HEK293T (cell line): ENCODE measurements around the gene HAS3.

Source experiments
- CTCF ChIA-PET: fragments of 350-600 bp; formaldehyde crosslinking; extraction: SDS; loops from one replicate; lab custom pipeline; 2021; ENCODE audit warnings: antibody characterized with exemption, inconsistent platforms; lab: Yijun Ruan, JAX
- POLR2A ChIA-PET: fragments of 350-600 bp; formaldehyde crosslinking; extraction: SDS; loops from one replicate; lab custom pipeline; 2020; ENCODE audit warnings: antibody characterized with exemption, inconsistent platforms; lab: Yijun Ruan, JAX
- DNase-seq: peaks from one replicate; pipeline ENCODE4 v3.0.0; 2012; ENCODE audit warnings: mixed read lengths; ENCODE audit errors: extremely low spot score
- ARNT ChIP-seq: fragments of 450-650 bp; IDR thresholded peaks from 2 replicates; pipeline ENCODE4 v1.6.1; 2017; ENCODE audit warnings: mild to moderate bottlenecking
- BHLHE40 ChIP-seq: fragments of 450-650 bp; IDR thresholded peaks from 2 replicates; pipeline ENCODE4 v1.6.1; 2016; ENCODE audit warnings: mild to moderate bottlenecking, moderate library complexity, borderline replicate concordance
- CTBP1 ChIP-seq: fragments of 450-650 bp; IDR thresholded peaks from 2 replicates; pipeline ENCODE4 v1.6.1; 2016; ENCODE audit warnings: borderline replicate concordance
- ELF4 ChIP-seq: fragments of 450-650 bp; IDR thresholded peaks from 2 replicates; pipeline ENCODE4 v1.6.1; 2017; ENCODE audit warnings: antibody characterized with exemption
- FOXA1 ChIP-seq: fragments of 450-650 bp; IDR thresholded peaks from 2 replicates; pipeline ENCODE4 v1.6.1; 2016; ENCODE audit warnings: mild to moderate bottlenecking
- FOXK2 ChIP-seq: fragments of 450-650 bp; IDR thresholded peaks from 2 replicates; pipeline ENCODE4 v1.6.1; 2016; ENCODE audit warnings: mild to moderate bottlenecking
- FOXM1 ChIP-seq: fragments of 450-650 bp; IDR thresholded peaks from 2 replicates; pipeline ENCODE4 v1.6.1; 2017; ENCODE audit warnings: mild to moderate bottlenecking, borderline replicate concordance
- HDGF ChIP-seq: fragments of 450-650 bp; IDR thresholded peaks from 2 replicates; pipeline ENCODE4 v1.6.1; 2017; ENCODE audit warnings: antibody characterized with exemption, borderline replicate concordance
- L3MBTL2 ChIP-seq: fragments of 450-650 bp; conservative IDR thresholded peaks from 2 replicates; pipeline ENCODE4 v1.6.1; 2016; ENCODE audit warnings: mild to moderate bottlenecking
- LEF1 ChIP-seq: fragments of 450-650 bp; IDR thresholded peaks from 2 replicates; pipeline ENCODE4 v1.6.1; 2017; ENCODE audit warnings: mild to moderate bottlenecking, borderline replicate concordance
- NFRKB ChIP-seq: fragments of 450-650 bp; IDR thresholded peaks from 2 replicates; pipeline ENCODE4 v1.6.1; 2016; ENCODE audit warnings: mild to moderate bottlenecking, moderate library complexity
- SP1 ChIP-seq: fragments of 450-650 bp; IDR thresholded peaks from 2 replicates; pipeline ENCODE4 v1.6.1; 2017
- SUZ12 ChIP-seq: fragments of 450-650 bp; IDR thresholded peaks from 2 replicates; pipeline ENCODE4 v1.6.1; 2016; ENCODE audit warnings: mild to moderate bottlenecking
- TARDBP ChIP-seq: fragments of 450-650 bp; IDR thresholded peaks from 2 replicates; pipeline ENCODE4 v1.6.1; 2016
- ZNF384 ChIP-seq: fragments of 450-650 bp; IDR thresholded peaks from 2 replicates; pipeline ENCODE4 v1.6.1; 2016
- TF ChIP-seq, protein P1 (sequence below): fragments of 450-650 bp; IDR thresholded peaks from 2 replicates; pipeline ENCODE4 v1.6.1; 2016

Gene HAS3

DNA sequence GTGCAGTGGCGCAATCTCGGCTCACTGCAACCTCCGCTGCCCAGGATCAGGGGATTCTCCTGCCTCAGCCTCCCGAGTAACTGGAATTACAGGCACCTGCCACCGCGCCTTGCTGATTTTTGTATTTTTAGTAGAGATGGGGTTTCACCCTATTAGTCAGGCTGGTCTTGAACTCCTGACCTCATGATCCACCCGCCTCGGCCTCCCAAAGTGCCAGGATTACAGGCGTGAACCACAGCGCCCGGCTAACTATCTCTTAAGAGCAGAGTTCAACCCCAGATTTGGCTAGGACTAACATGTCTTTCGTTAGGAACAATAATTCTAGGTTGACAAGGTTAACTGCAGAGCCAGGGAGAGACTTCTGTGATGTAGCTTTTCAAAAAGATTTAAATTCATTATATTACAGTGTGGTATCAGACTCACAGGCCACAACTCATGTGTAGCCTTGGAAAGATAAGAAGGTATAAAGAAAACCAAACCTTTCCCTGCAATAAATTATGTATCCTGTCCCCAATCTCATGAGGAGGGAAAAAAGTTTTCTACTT lies 22.6 kb downstream of the HAS3 start:
- CTCF ChIA-PET, result interaction anchor here (1.0 kb wide), 1 partner anchor 22 kb away, joined by 3 read pairs; the partner anchor contains the start of gene HAS3
- no peak for TF ChIP-seq BHLHE40
- TF ChIP-seq CTBP1, result no peak
- TF ChIP-seq FOXA1, result no peak
- TF ChIP-seq L3MBTL2, result no peak
- no peak for TF ChIP-seq ELF4
- TF ChIP-seq ARNT, result no peak
- TF ChIP-seq, protein P1, sequence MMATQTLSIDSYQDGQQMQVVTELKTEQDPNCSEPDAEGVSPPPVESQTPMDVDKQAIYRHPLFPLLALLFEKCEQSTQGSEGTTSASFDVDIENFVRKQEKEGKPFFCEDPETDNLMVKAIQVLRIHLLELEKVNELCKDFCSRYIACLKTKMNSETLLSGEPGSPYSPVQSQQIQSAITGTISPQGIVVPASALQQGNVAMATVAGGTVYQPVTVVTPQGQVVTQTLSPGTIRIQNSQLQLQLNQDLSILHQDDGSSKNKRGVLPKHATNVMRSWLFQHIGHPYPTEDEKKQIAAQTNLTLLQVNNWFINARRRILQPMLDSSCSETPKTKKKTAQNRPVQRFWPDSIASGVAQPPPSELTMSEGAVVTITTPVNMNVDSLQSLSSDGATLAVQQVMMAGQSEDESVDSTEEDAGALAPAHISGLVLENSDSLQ, result no peak
- no peak for TF ChIP-seq HDGF
- TF ChIP-seq NFRKB, result no peak
- TF ChIP-seq FOXM1, result no peak
- no peak for TF ChIP-seq SUZ12
- no peak for TF ChIP-seq ZNF384
- TF ChIP-seq TARDBP, result no peak
- no peak for TF ChIP-seq FOXK2
- no peak for TF ChIP-seq LEF1
- POLR2A ChIA-PET, result no interaction called here
- DNase-seq, result no peak

DNA sequence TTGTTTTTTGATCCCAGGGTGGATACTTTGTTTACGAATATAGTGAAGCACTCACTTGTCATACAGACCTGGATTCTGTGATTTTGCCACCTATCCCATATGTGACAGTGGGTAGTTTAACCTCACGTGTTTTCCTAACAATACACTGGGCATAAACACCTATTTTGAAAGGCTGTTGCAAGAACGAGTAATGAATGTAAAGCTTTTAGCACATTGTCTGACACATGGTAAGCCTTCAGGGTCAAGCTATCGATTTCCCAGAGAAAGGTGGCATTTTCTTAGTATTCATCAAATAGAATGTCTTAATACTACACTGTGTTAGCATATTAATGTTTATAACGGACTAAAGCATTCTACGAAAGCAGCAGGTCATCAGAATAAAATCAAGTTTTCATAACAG lies 25.0 kb downstream of the HAS3 start:
- TF ChIP-seq TARDBP, result no peak
- TF ChIP-seq FOXA1, result no peak
- no peak for TF ChIP-seq CTBP1
- TF ChIP-seq LEF1, result no peak
- TF ChIP-seq BHLHE40, result no peak
- TF ChIP-seq, protein P1, result no peak
- no peak for TF ChIP-seq SP1
- TF ChIP-seq SUZ12, result no peak
- no peak for TF ChIP-seq FOXK2
- no peak for TF ChIP-seq FOXM1
- no peak for TF ChIP-seq ARNT
- TF ChIP-seq ELF4, result no peak
- TF ChIP-seq NFRKB, result no peak
- POLR2A ChIA-PET, result interaction anchor here (0.6 kb wide), 1 partner anchor 204 kb away, joined by 3 read pairs; no protein-coding TSS in a partner anchor
- DNase-seq, result no peak
- CTCF ChIA-PET, result interaction anchor here (0.9 to 1.7 kb wide), 2 partner anchors 12 to 18 kb away, joined by 3 to 6 read pairs; no protein-coding TSS in a partner anchor

DNA sequence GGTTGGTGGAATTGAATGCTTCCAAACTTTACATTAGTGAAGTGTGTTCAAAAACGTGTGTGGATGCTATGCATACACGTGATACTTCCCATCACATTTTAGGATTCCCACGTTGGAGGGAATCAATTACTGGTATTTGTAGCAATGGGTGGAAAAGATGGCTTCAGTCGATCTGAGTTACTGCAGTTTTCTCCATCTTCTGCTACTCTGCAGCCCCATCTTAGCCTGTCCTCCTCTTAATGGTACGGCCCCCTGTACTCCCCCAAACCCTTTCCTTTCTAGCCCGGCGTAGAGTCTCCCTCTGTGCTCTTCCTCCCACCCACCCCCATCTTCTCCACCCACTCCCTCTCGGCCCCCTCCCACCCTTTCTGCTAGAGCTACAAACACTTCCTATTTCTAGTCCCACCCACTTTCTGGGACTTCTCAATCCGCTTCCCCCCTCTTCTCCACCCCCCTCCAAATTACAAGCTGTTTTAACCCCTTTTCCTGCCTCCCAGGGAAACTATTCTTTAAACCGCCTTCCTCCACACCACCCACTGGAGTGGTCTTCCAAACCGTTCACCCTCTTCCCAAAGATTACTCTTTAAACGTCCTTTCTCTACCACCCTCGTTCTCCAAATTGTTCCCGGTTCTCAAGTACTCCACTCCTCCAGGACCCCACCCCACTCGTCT lies 25.9 kb downstream of the HAS3 start:
- TF ChIP-seq FOXK2 (no peak), ZNF384 (no peak), CTBP1 (no peak), LEF1 (no peak), ARNT (no peak), ELF4 (no peak), NFRKB (no peak), FOXM1 (no peak), SUZ12 (no peak), HDGF (no peak), L3MBTL2 (no peak), BHLHE40 (no peak), SP1 (no peak), TARDBP (no peak)
- TF ChIP-seq, protein P1, result no peak
- peak; percentile 35 for DNase-seq
- POLR2A ChIA-PET, result interaction anchor here (1.0 kb wide), 1 partner anchor 13 kb away, joined by 3 read pairs; no protein-coding TSS in a partner anchor
- CTCF ChIA-PET, result no interaction called here

DNA sequence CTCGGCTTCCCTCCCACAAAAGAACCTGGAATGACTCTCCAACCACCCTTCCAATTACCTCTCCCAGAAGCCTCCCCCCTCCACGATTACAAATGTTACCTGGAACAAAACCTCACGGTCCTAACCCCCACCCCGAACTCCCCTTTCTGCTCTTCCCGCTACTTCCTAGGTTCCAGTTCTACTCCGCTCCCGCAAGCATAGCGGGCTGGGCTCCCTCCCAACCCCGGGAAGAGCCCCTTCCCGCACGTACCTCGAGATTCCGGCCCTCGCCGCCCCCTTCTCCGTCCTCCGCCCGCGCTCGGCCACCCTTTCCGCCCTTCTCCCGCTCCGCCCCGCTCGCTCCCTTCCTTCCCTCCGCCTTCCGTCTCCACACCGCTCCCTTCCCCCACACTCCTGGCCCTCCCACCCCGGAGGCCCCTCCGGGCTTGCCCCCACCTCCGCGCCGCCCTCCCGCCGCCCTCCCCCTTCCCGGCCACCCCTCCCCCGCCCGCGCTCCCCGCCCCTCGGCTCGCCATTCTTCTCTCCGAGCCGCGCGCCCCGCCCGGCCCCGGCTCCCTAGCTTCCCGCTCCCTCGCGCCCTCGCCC lies 26.5 kb downstream of the HAS3 start:
- TF ChIP-seq FOXK2, result no peak
- TF ChIP-seq FOXA1, result no peak
- no peak for TF ChIP-seq BHLHE40
- TF ChIP-seq ARNT, result no peak
- TF ChIP-seq NFRKB, result no peak
- TF ChIP-seq ZNF384, result no peak
- TF ChIP-seq, protein P1, result no peak
- DNase-seq, result peak; percentile 89
- ChIA-PET POLR2A (interaction anchor here (1.0 kb wide), 1 partner anchor 12 kb away, joined by 3 read pairs; no protein-coding TSS in a partner anchor), CTCF (no interaction called here)
